AG04449 (cell line): Measurements from ENCODE around the gene SEPTIN12.
"Not testable (repeated sequence)": the region's sequence is repeated elsewhere in the genome, so short reads cannot be mapped to it uniquely, and the experiment has no call there.

Source experiments
- CTCF ChIA-PET: fragments of 350-600 bp; formaldehyde crosslinking; extraction: SDS; loops from one replicate; lab custom pipeline; 2021; ENCODE audit warnings: antibody characterized with exemption; lab: Yijun Ruan, JAX
- POLR2A ChIA-PET: fragments of 400-600, 350-600 bp; formaldehyde crosslinking; extraction: SDS; loops from one replicate; lab custom pipeline; 2020; ENCODE audit warnings: antibody characterized with exemption, inconsistent platforms; lab: Yijun Ruan, JAX
- DNase-seq: peaks from one replicate; pipeline ENCODE4 v3.0.0-alpha.2; 2010; ENCODE audit warnings: low read depth, low spot score
- H3K4me3 ChIP-seq: 2 replicates; pipeline ENCODE4 v1.5.1; 2011; ENCODE audit warnings: low read depth, mild to moderate bottlenecking, control low read depth, low read length
- CTCF ChIP-seq: IDR thresholded peaks from one replicate; pipeline ENCODE4 v1.5.1; 2011; ENCODE audit warnings: mild to moderate bottlenecking, moderate library complexity, low read length, control low read depth, inconsistent platforms; ENCODE audit not compliant: insufficient read depth; ENCODE audit errors: missing control alignments

The SEPTIN12 gene

GRCh38 chr16:4788489-4788889 is 344 bp upstream of the SEPTIN12 start:
- DNase-seq, result no peak
- no peak for TF ChIP-seq CTCF
- ChIA-PET CTCF (no interaction called here), POLR2A (no interaction called here)
- no peak overlapping the region for H3K4me3 ChIP-seq

- DNase-seq, result no peak
- CTCF ChIA-PET, result no interaction called here
- no peak for TF ChIP-seq CTCF
- POLR2A ChIA-PET, result no interaction called here
- no peak overlapping the region for H3K4me3 ChIP-seq
Observed at GRCh38 chr16:4787068-4787467, 1.1 kb downstream of the SEPTIN12 start.

GRCh38 chr16:4785758-4786433 is 2.2 kb downstream of the SEPTIN12 start:
- ChIA-PET CTCF (no interaction called here), POLR2A (interaction anchor here (1.0 kb wide), 1 partner anchor 17 kb away, joined by 3 read pairs; the partner anchor contains the start of gene ROGDI)
- DNase-seq, result no peak
- no peak for TF ChIP-seq CTCF
- no peak overlapping the region for H3K4me3 ChIP-seq

GRCh38 chr16:4784444-4784987 is 3.6 kb downstream of the SEPTIN12 start:
- CTCF ChIA-PET, H3K4me3 ChIP-seq, DNase-seq, POLR2A ChIA-PET: not testable (repeated sequence)

- ChIA-PET POLR2A (no interaction called here), CTCF (no interaction called here)
- no peak for TF ChIP-seq CTCF
Observed at GRCh38 chr16:4783951-4784336, 4.2 kb downstream of the SEPTIN12 start.

GRCh38 chr16:4783251-4783950 is 4.7 kb downstream of the SEPTIN12 start:
- TF ChIP-seq CTCF, result no peak
- DNase-seq, result no peak
- ChIA-PET CTCF (no interaction called here), POLR2A (no interaction called here)
- H3K4me3 ChIP-seq, result no peak overlapping the region

More at GRCh38 chr16:4783951-4784336, 4.2 kb downstream of the SEPTIN12 start:
- DNase-seq, result no peak
- H3K4me3 ChIP-seq, result no peak overlapping the region
